ENCODE data around the gene CENATAC. TPM values are rescaled to one million over a fixed set of nuclear protein-coding genes. Genes with fewer than 3 reads are reported as not detected.

CENATAC gene
- total and polyA plus RNA-seq, 9 of the 15 experiments (the other 6 are each of a cell fraction or from before 2014, with no cell fraction given) = 2.4 to 25.5 (median 13.7) TPM

DNA sequence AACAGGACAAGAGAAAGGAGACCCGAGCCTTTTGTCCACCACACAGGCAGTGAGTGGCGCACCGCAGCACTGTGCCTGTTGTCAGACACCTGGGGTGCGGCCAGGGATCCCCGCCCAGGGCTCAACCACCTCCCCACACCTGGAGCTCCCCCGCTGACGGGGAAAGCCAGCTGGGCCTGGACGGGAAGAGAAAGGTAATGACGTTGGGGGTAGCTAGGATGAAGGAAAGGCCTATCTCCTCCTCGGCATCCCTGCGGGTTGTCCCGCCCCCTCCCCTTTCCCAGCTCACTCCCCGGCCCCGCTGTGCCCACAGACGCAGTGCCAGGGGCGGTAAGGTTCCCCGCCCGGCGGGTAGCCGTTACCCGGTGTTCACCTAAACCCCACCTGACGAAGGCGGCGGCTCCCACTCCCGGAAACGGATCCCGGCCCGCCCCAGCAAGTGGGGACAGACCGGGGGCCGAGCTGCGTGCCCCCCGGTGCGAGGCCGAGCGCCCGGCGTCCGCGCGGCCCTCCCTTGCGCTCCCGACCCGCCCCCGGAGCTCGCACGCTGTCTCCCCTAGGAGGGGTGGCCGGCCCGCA, 58.6 kb downstream of the CENATAC start (continued):
- peak; percentile 13; the same call in 1 of the 2 replicates for TF ChIP-seq PHB (CRISPR knock-in tag; IDR thresholded peaks at IDR 0.05)
- no peak for TF ChIP-seq NEUROD1 (IDR thresholded peaks at IDR 0.05; ENCODE audit: borderline replicate concordance, low read depth, low read length, partially characterized antibody)
- TF ChIP-seq ZFP91 (CRISPR knock-in tag; IDR thresholded peaks at IDR 0.05) = no peak
- TF ChIP-seq, protein P1, sequence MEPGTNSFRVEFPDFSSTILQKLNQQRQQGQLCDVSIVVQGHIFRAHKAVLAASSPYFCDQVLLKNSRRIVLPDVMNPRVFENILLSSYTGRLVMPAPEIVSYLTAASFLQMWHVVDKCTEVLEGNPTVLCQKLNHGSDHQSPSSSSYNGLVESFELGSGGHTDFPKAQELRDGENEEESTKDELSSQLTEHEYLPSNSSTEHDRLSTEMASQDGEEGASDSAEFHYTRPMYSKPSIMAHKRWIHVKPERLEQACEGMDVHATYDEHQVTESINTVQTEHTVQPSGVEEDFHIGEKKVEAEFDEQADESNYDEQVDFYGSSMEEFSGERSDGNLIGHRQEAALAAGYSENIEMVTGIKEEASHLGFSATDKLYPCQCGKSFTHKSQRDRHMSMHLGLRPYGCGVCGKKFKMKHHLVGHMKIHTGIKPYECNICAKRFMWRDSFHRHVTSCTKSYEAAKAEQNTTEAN (CRISPR knock-in tag; IDR thresholded peaks at IDR 0.05) = no peak; the same call in 1 of the 2 replicates
- TF ChIP-seq, protein P2, sequence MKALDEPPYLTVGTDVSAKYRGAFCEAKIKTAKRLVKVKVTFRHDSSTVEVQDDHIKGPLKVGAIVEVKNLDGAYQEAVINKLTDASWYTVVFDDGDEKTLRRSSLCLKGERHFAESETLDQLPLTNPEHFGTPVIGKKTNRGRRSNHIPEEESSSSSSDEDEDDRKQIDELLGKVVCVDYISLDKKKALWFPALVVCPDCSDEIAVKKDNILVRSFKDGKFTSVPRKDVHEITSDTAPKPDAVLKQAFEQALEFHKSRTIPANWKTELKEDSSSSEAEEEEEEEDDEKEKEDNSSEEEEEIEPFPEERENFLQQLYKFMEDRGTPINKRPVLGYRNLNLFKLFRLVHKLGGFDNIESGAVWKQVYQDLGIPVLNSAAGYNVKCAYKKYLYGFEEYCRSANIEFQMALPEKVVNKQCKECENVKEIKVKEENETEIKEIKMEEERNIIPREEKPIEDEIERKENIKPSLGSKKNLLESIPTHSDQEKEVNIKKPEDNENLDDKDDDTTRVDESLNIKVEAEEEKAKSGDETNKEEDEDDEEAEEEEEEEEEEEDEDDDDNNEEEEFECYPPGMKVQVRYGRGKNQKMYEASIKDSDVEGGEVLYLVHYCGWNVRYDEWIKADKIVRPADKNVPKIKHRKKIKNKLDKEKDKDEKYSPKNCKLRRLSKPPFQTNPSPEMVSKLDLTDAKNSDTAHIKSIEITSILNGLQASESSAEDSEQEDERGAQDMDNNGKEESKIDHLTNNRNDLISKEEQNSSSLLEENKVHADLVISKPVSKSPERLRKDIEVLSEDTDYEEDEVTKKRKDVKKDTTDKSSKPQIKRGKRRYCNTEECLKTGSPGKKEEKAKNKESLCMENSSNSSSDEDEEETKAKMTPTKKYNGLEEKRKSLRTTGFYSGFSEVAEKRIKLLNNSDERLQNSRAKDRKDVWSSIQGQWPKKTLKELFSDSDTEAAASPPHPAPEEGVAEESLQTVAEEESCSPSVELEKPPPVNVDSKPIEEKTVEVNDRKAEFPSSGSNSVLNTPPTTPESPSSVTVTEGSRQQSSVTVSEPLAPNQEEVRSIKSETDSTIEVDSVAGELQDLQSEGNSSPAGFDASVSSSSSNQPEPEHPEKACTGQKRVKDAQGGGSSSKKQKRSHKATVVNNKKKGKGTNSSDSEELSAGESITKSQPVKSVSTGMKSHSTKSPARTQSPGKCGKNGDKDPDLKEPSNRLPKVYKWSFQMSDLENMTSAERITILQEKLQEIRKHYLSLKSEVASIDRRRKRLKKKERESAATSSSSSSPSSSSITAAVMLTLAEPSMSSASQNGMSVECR (CRISPR knock-in tag; IDR thresholded peaks at IDR 0.05) = peak; percentile 51
- no peak for TF ChIP-seq NR2C1 (IDR thresholded peaks at IDR 0.05)
- no peak for TF ChIP-seq NR2C1 (tag; IDR thresholded peaks at IDR 0.05)
- no peak for TF ChIP-seq SNAPC5 (CRISPR knock-in tag; IDR thresholded peaks at IDR 0.05)
- TF ChIP-seq MLX (CRISPR knock-in tag; conservative IDR thresholded peaks at IDR 0.05) = 0 out of 4 replicates have a peak, but pooled peaks of 1 of the 2 experiments have one; percentile 27
- TF ChIP-seq VEZF1 (CRISPR knock-in tag; IDR thresholded peaks at IDR 0.05) = no peak
- no peak for TF ChIP-seq ZNF23 (CRISPR knock-in tag; IDR thresholded peaks at IDR 0.05)
- TF ChIP-seq, protein P3, sequence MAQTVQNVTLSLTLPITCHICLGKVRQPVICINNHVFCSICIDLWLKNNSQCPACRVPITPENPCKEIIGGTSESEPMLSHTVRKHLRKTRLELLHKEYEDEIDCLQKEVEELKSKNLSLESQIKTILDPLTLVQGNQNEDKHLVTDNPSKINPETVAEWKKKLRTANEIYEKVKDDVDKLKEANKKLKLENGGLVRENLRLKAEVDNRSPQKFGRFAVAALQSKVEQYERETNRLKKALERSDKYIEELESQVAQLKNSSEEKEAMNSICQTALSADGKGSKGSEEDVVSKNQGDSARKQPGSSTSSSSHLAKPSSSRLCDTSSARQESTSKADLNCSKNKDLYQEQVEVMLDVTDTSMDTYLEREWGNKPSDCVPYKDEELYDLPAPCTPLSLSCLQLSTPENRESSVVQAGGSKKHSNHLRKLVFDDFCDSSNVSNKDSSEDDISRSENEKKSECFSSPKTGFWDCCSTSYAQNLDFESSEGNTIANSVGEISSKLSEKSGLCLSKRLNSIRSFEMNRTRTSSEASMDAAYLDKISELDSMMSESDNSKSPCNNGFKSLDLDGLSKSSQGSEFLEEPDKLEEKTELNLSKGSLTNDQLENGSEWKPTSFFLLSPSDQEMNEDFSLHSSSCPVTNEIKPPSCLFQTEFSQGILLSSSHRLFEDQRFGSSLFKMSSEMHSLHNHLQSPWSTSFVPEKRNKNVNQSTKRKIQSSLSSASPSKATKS (CRISPR knock-in tag; IDR thresholded peaks at IDR 0.05) = no peak
